ENCODE data around the gene GUCD1. TPM values are rescaled to one million over a fixed set of nuclear protein-coding genes. Genes with fewer than 3 reads are reported as not detected.

GUCD1 gene
- total and polyA plus RNA-seq, 2 of the 13 experiments (the other 11 are each of a cell fraction or from before 2014, with no cell fraction given), result 128 to 245 TPM

DNA sequence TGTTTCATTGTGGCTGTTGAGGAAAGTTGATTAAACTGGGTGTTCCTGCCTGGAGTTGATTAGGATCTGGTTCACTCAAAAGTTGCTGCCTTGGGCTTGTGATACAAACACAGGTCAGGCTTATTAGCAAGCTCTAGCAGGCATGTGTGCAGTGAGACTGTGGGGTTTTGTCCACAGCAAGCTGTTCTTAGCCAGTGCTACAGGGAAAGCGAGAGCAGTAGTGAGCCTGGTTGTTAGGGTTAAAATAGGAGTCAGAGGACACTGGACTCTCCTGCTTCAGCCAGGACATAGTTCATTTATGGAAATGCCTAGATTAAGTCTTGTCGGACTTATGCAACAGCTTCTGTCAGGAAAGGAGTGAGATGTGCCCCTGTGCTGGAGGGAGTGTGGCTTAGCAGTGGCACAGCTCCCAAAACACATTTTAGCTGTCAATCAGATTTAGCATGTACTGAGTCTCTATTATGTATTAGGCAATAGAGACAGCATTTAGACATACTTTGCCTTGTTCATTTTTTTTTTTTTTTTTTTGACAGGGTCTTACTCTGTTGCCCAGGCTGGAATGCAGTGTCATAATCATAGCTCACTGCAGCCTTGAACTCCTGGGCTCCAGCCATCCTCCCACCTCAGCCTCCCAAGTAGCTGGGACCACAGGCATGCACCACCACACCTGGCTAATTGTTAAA lies 9.6 kb upstream of the GUCD1 start (continued):
- TF ChIP-seq, protein P1, sequence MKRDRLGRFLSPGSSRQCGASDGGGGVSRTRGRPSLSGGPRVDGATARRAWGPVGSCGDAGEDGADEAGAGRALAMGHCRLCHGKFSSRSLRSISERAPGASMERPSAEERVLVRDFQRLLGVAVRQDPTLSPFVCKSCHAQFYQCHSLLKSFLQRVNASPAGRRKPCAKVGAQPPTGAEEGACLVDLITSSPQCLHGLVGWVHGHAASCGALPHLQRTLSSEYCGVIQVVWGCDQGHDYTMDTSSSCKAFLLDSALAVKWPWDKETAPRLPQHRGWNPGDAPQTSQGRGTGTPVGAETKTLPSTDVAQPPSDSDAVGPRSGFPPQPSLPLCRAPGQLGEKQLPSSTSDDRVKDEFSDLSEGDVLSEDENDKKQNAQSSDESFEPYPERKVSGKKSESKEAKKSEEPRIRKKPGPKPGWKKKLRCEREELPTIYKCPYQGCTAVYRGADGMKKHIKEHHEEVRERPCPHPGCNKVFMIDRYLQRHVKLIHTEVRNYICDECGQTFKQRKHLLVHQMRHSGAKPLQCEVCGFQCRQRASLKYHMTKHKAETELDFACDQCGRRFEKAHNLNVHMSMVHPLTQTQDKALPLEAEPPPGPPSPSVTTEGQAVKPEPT (CRISPR knock-in tag; IDR thresholded peaks at IDR 0.05; ENCODE audit: low read depth), result no peak
- TF ChIP-seq ZBTB10 (CRISPR knock-in tag; IDR thresholded peaks at IDR 0.05; ENCODE audit: borderline replicate concordance) (no peak), RBAK (CRISPR knock-in tag; IDR thresholded peaks at IDR 0.05) (no peak), ZXDC (CRISPR knock-in tag; IDR thresholded peaks at IDR 0.05) (no peak), MTA1 (CRISPR knock-in tag; IDR thresholded peaks at IDR 0.05; ENCODE audit: borderline replicate concordance) (no peak), ZNF839 (CRISPR knock-in tag; IDR thresholded peaks at IDR 0.05; ENCODE audit: borderline replicate concordance) (no peak), JARID2 (CRISPR knock-in tag; IDR thresholded peaks at IDR 0.05; ENCODE audit: insufficient replicate concordance) (no peak), RCOR2 (CRISPR knock-in tag; IDR thresholded peaks at IDR 0.05) (peak; percentile 42; the same call in 1 of the 2 replicates), GATAD1 (CRISPR knock-in tag; IDR thresholded peaks at IDR 0.05) (no peak), IRF2 (CRISPR knock-in tag; IDR thresholded peaks at IDR 0.05) (0 out of 2 replicates have a peak, but pooled peaks have one; percentile 23), TRIM24 (CRISPR knock-in tag; IDR thresholded peaks at IDR 0.05) (no peak), ZBTB1 (CRISPR knock-in tag; IDR thresholded peaks at IDR 0.05; ENCODE audit: borderline replicate concordance) (no peak), ZNF619 (CRISPR knock-in tag; IDR thresholded peaks at IDR 0.05) (no peak), ARID2 (CRISPR knock-in tag; IDR thresholded peaks at IDR 0.05; ENCODE audit: borderline replicate concordance) (no peak), ZNF737 (CRISPR knock-in tag; IDR thresholded peaks at IDR 0.05; ENCODE audit: borderline replicate concordance) (no peak), SETDB1 (CRISPR knock-in tag; IDR thresholded peaks at IDR 0.05; ENCODE audit: borderline replicate concordance) (no peak), NRL (CRISPR knock-in tag; IDR thresholded peaks at IDR 0.05; ENCODE audit: borderline replicate concordance) (no peak), TOPORS (CRISPR knock-in tag; IDR thresholded peaks at IDR 0.05) (no peak), ZNF274 (CRISPR knock-in tag; IDR thresholded peaks at IDR 0.05) (no peak)
- TF ChIP-seq, protein P2, sequence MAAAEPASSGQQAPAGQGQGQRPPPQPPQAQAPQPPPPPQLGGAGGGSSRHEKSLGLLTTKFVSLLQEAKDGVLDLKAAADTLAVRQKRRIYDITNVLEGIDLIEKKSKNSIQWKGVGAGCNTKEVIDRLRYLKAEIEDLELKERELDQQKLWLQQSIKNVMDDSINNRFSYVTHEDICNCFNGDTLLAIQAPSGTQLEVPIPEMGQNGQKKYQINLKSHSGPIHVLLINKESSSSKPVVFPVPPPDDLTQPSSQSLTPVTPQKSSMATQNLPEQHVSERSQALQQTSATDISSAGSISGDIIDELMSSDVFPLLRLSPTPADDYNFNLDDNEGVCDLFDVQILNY (CRISPR knock-in tag; conservative IDR thresholded peaks at IDR 0.05), result no peak
- TF ChIP-seq, protein P3, sequence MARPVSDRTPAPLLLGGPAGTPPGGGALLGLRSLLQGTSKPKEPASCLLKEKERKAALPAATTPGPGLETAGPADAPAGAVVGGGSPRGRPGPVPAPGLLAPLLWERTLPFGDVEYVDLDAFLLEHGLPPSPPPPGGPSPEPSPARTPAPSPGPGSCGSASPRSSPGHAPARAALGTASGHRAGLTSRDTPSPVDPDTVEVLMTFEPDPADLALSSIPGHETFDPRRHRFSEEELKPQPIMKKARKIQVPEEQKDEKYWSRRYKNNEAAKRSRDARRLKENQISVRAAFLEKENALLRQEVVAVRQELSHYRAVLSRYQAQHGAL (CRISPR knock-in tag; IDR thresholded peaks at IDR 0.05; ENCODE audit: not compliant biosample characterization), result no peak
